H1 (cell line): ENCODE results near the gene C2CD5.

Experiments used
- CBX8 ChIP-seq: fragments of 300-800, 300-1000 bp; sonication (generic); IDR thresholded peaks from 2 replicates; pipeline ENCODE4 v1.7.1; 2016; ENCODE audit warnings: low read depth, low read length, borderline replicate concordance
- CTCF ChIP-seq, 3 experiments: IDR thresholded peaks; 1 replicate in 2 of 3; 2 replicates in 1 of 3; pipeline versions ENCODE4 v1.5.1 to v1.6.1; 2011; ENCODE audit warnings: low read length in 3 of 3, mild to moderate bottlenecking in 3 of 3, inconsistent platforms in 2 of 3, low read depth in 1 of 3, moderate library complexity in 1 of 3; ENCODE audit not compliant: insufficient read depth in 1 of 3; ENCODE audit errors: control extremely low read depth in 1 of 3
- SIN3A ChIP-seq, 2 experiments: IDR thresholded peaks in 1 of 2; conservative IDR thresholded peaks in 1 of 2; 2 replicates each; pipeline ENCODE4 v1.6.1; 2011 to 2012; ENCODE audit warnings: low read length in 2 of 2, improper control_type of control experiment in 1 of 2, low read depth in 1 of 2, mild to moderate bottlenecking in 1 of 2
- TAF1 ChIP-seq: IDR thresholded peaks from 2 replicates; pipeline ENCODE4 v1.6.1; 2011; ENCODE audit warnings: mild to moderate bottlenecking, low read depth, low read length

- TF ChIP-seq TAF1 (no peak), SIN3A (conservative IDR thresholded peaks at IDR 0.05 in 1 of 2, IDR thresholded peaks at IDR 0.05 in 1 of 2; ENCODE audit: low read depth in 1 of 2, low read length in 2 of 2) (no peak), CBX8 (no peak), CTCF (IDR thresholded peaks at IDR 0.05; ENCODE audit: control extremely low read depth in 1 of 3, insufficient read depth in 1 of 3, low read depth in 1 of 3, low read length in 3 of 3) (no peak)
Measured at GRCh38 chr12:22514875-22515274, 29.5 kb downstream of the C2CD5 start.
